HepG2 (cell line): ENCODE results near the gene NDRG2. TPM values are rescaled to one million over a fixed set of nuclear protein-coding genes. Genes with fewer than 3 reads are reported as not detected.

Experiments used
- CBFB ChIP-seq: sonication (generic); formaldehyde crosslinking; IDR thresholded peaks from 2 replicates; pipeline ENCODE4 v1.4.0; 2020; ENCODE audit warnings: missing genetic modification reagents
- EP300 ChIP-seq, 3 experiments: sonication (generic) in 1 of 3; formaldehyde crosslinking in 1 of 3; IDR thresholded peaks; 2 replicates each; pipeline versions ENCODE4 v1.5.1 to v1.6.1; 2011 to 2020; ENCODE audit warnings: low read depth in 2 of 3, low read length in 2 of 3, borderline replicate concordance in 1 of 3, improper control_type of control experiment in 1 of 3, mild to moderate bottlenecking in 1 of 3, missing genetic modification reagents in 1 of 3, moderate library complexity in 1 of 3
- FOXK1 ChIP-seq: sonication (generic); formaldehyde crosslinking; IDR thresholded peaks from 2 replicates; pipeline ENCODE4 v1.4.0; 2020; ENCODE audit warnings: low read depth, missing genetic modification reagents, borderline replicate concordance
- GATA4 ChIP-seq: sonication (generic); IDR thresholded peaks from 2 replicates; pipeline ENCODE4 v1.6.1; 2016; ENCODE audit warnings: antibody characterized with exemption, low read depth, borderline replicate concordance
- HIVEP1 ChIP-seq: sonication (generic); formaldehyde crosslinking; IDR thresholded peaks from 2 replicates; pipeline ENCODE4 v1.4.0; 2020; ENCODE audit warnings: mild to moderate bottlenecking, missing genetic modification reagents
- HNF4A ChIP-seq: sonication (generic); formaldehyde crosslinking; IDR thresholded peaks from 2 replicates; pipeline ENCODE4 v1.4.0; 2020; ENCODE audit warnings: missing genetic modification reagents
- MXD3 ChIP-seq: IDR thresholded peaks from 2 replicates; pipeline ENCODE4 v1.6.1; 2016; ENCODE audit warnings: mild to moderate bottlenecking, missing biosample characterization, missing genetic modification reagents
- RXRA ChIP-seq: sonication (generic); formaldehyde crosslinking; IDR thresholded peaks from 2 replicates; pipeline ENCODE4 v1.5.1; 2020; ENCODE audit warnings: missing genetic modification reagents
- SP5 ChIP-seq: IDR thresholded peaks from 2 replicates; pipeline ENCODE4 v1.6.1; 2016; ENCODE audit warnings: low read depth, borderline replicate concordance
- ZMYM2 ChIP-seq: sonication (generic); formaldehyde crosslinking; IDR thresholded peaks from 2 replicates; pipeline ENCODE4 v1.8.0; 2022; ENCODE audit warnings: mild to moderate bottlenecking, missing genetic modification reagents
- ZNF382 ChIP-seq: sonication (generic); formaldehyde crosslinking; IDR thresholded peaks from 2 replicates; pipeline ENCODE4 v1.5.0; 2020; ENCODE audit warnings: missing genetic modification reagents, mild to moderate bottlenecking, borderline replicate concordance
- ZNF562 ChIP-seq: sonication (generic); formaldehyde crosslinking; IDR thresholded peaks from 2 replicates; pipeline ENCODE4 v1.8.0; 2022; ENCODE audit warnings: missing genetic modification reagents, borderline replicate concordance
- ZNF564 ChIP-seq: sonication (generic); formaldehyde crosslinking; IDR thresholded peaks from 2 replicates; pipeline ENCODE4 v1.8.1; 2023; ENCODE audit warnings: mild to moderate bottlenecking, missing genetic modification reagents
- ZNF761 ChIP-seq: sonication (generic); formaldehyde crosslinking; conservative IDR thresholded peaks from 2 replicates; pipeline ENCODE4 v1.4.0; 2020; ENCODE audit warnings: mild to moderate bottlenecking, missing genetic modification reagents
- ZNF841 ChIP-seq: sonication (generic); formaldehyde crosslinking; IDR thresholded peaks from 2 replicates; pipeline ENCODE4 v1.8.1; 2023; ENCODE audit warnings: missing genetic modification reagents, borderline replicate concordance
- polyA plus RNA-seq, 8 experiments: library from polyadenylated mRNA; depleted of rRNA in 3 of 8; stranded (reverse) in 7 of 8; unstranded in 1 of 8; fragments of >200 nt; fragmentation: Illumina TruSeq in 4 of 8; extraction: Trizol in 4 of 8; gene quantifications; 2 replicates each; pipeline versions ENCODE4 v1.2.1 to v1.2.3, GENCODE V29; 2011 to 2016; ENCODE audit warnings: low read depth in 4 of 8, missing spikeins in 1 of 8, mixed read lengths in 1 of 8; ENCODE audit not compliant: insufficient read depth in 1 of 8
- total RNA-seq, 5 experiments: library from RNA; depleted of rRNA; stranded (reverse); fragments of >200 nt; fragmentation: Illumina TruSeq; extraction: Trizol; gene quantifications; 2 replicates each; pipeline ENCODE4 v1.2.3, GENCODE V29; 2016; ENCODE audit warnings: low read depth in 1 of 5
- TF ChIP-seq, protein P1 (sequence below), 2 experiments: sonication (generic) in 1 of 2; formaldehyde crosslinking in 1 of 2; IDR thresholded peaks; 2 replicates each; pipeline versions ENCODE4 v1.6.1 to v1.9.0; 2014 to 2022; ENCODE audit warnings: antibody characterized with exemption in 1 of 2, borderline replicate concordance in 1 of 2, inconsistent platforms in 1 of 2, low read depth in 1 of 2, missing genetic modification reagents in 1 of 2
- TF ChIP-seq, protein P2 (sequence below): IDR thresholded peaks from 2 replicates; pipeline ENCODE4 v1.6.1; 2016; ENCODE audit warnings: low read depth
- TF ChIP-seq, protein P3 (sequence below): IDR thresholded peaks from 2 replicates; pipeline ENCODE4 v1.6.1; 2012; ENCODE audit warnings: inconsistent platforms

The NDRG2 gene
- total and polyA plus RNA-seq, 2 of the 13 experiments (the other 11 are each of a cell fraction or from before 2014, with no cell fraction given): 27.2 to 189 TPM

DNA sequence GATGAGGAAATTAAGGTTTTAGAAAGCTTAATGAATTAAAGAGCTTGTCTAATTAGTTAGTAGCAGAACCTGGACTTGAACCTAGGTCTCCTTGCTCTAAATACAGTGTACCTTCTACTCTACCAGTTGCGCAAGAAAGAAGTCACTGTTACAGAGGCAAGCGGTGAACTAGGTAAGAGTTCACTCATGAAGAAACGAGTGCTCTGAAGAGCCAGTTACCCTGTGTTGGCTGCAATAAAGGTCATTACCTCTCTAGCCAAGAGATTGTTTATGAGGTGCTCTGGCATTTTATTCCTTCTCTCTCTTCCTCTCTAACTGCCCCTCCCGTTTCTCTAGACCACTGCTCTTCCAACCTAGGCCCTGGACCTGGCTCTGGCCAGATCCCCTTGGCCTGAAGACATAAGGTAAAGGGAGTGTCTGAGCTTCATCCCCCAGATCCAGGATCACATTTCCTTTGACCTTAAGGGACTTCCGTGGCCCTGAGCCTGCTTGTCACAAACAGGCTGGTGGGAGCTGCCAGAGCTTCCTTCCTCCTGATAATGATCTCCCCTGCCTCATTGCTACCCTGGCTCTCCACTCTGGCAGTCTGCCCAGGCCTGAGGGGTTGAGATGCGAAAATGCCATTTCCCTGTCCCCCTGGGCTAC lies 19.2 kb upstream of the NDRG2 start (continued):
- no peak for TF ChIP-seq MXD3 (CRISPR knock-in tag)
- TF ChIP-seq HIVEP1 (CRISPR knock-in tag): peak; percentile 42; the same call in 1 of the 2 replicates
- TF ChIP-seq ZNF382 (CRISPR knock-in tag): no peak
- peak; percentile 81; the same call in 1 of the 2 replicates for TF ChIP-seq RXRA (CRISPR knock-in tag)
- TF ChIP-seq, protein P1, sequence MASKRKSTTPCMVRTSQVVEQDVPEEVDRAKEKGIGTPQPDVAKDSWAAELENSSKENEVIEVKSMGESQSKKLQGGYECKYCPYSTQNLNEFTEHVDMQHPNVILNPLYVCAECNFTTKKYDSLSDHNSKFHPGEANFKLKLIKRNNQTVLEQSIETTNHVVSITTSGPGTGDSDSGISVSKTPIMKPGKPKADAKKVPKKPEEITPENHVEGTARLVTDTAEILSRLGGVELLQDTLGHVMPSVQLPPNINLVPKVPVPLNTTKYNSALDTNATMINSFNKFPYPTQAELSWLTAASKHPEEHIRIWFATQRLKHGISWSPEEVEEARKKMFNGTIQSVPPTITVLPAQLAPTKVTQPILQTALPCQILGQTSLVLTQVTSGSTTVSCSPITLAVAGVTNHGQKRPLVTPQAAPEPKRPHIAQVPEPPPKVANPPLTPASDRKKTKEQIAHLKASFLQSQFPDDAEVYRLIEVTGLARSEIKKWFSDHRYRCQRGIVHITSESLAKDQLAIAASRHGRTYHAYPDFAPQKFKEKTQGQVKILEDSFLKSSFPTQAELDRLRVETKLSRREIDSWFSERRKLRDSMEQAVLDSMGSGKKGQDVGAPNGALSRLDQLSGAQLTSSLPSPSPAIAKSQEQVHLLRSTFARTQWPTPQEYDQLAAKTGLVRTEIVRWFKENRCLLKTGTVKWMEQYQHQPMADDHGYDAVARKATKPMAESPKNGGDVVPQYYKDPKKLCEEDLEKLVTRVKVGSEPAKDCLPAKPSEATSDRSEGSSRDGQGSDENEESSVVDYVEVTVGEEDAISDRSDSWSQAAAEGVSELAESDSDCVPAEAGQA (IDR thresholded peaks at IDR 0.05; ENCODE audit: low read depth): no peak
- TF ChIP-seq, protein P1 (CRISPR knock-in tag; IDR thresholded peaks at IDR 0.05; ENCODE audit: borderline replicate concordance): no peak
- TF ChIP-seq ZNF841 (CRISPR knock-in tag): no peak
- TF ChIP-seq ZMYM2 (CRISPR knock-in tag): peak; percentile 93
- TF ChIP-seq, protein P2, sequence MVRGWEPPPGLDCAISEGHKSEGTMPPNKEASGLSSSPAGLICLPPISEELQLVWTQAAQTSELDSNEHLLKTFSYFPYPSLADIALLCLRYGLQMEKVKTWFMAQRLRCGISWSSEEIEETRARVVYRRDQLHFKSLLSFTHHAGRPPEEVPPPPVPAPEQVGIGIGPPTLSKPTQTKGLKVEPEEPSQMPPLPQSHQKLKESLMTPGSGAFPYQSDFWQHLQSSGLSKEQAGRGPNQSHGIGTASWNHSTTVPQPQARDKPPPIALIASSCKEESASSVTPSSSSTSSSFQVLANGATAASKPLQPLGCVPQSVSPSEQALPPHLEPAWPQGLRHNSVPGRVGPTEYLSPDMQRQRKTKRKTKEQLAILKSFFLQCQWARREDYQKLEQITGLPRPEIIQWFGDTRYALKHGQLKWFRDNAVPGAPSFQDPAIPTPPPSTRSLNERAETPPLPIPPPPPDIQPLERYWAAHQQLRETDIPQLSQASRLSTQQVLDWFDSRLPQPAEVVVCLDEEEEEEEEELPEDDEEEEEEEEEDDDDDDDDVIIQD: peak; percentile 85; the same call in 1 of the 2 replicates
- no peak for TF ChIP-seq ZNF562
- 0 out of 2 replicates have a peak, but pooled peaks have one; percentile 68 for TF ChIP-seq ZNF761 (CRISPR knock-in tag)
- 0 out of 2 replicates have a peak, but pooled peaks have one; percentile 37 for TF ChIP-seq ZNF564 (CRISPR knock-in tag)
- peak; percentile 63; the same call in 1 of the 2 replicates for TF ChIP-seq FOXK1 (CRISPR knock-in tag)
- 0 out of 2 replicates have a peak, but pooled peaks have one; percentile 41 for TF ChIP-seq GATA4
- no peak for TF ChIP-seq CBFB (CRISPR knock-in tag)
- TF ChIP-seq HNF4A: peak; percentile 68
- no peak for TF ChIP-seq SP5
- TF ChIP-seq, protein P3, sequence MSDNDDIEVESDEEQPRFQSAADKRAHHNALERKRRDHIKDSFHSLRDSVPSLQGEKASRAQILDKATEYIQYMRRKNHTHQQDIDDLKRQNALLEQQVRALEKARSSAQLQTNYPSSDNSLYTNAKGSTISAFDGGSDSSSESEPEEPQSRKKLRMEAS: no peak
- peak in 1 of 2 experiments; percentile 65; a peak in 2 of 4 replicates for TF ChIP-seq EP300 (IDR thresholded peaks at IDR 0.05; ENCODE audit: low read depth in 2 of 2, low read length in 2 of 2)
- TF ChIP-seq EP300 (CRISPR knock-in tag; IDR thresholded peaks at IDR 0.05; ENCODE audit: borderline replicate concordance): no peak
